Mucosa of descending colon (tissue), 3 donors: ENCODE data around the gene OBSCN. TPM values are rescaled to one million over a fixed set of nuclear protein-coding genes. Genes with fewer than 3 reads are reported as not detected.
A peak's percentile ranks its signal among the peaks of the same experiment; 100 is the strongest.

Experiments
- ATAC-seq: fragments of 200-7000 bp; cut with Tn5 transposase; one replicate; pipeline ENCODE4 v1.9.1; 2020; ENCODE audit warnings: mild to moderate bottlenecking, moderate library complexity
- DNase-seq, 3 donors: peaks; one replicate each; pipeline ENCODE4 v3.0.0-alpha.2; 2020
- H3K36me3 ChIP-seq: fragments of 200-600 bp; one replicate; pipeline ENCODE4 v1.8.0; 2021; ENCODE audit warnings: low read depth, mild to moderate bottlenecking
- H3K4me1 ChIP-seq: fragments of 200-600 bp; one replicate; pipeline ENCODE4 v1.8.0; 2021; ENCODE audit warnings: low read depth, mild to moderate bottlenecking
- H3K4me3 ChIP-seq: fragments of 200-600 bp; one replicate; pipeline ENCODE4 v1.8.0; 2021; ENCODE audit warnings: mild to moderate bottlenecking
- H3K9me3 ChIP-seq: fragments of 200-600 bp; one replicate; pipeline ENCODE4 v1.8.0; 2021; ENCODE audit warnings: mild to moderate bottlenecking
- intact Hi-C, 2 donors: fragments of 100-400 bp; cut with DNase I in 1 of 2; cut with micrococcal nuclease in 1 of 2; formaldehyde crosslinking; loops; one replicate each; pipeline versions ENCODE4 v1.11.0 to v1.11.1; 2022; cut with DNase I, micrococcal nuclease
- total RNA-seq, 3 donors: library from RNA; stranded (reverse); fragmentation: NEBNext Ultra II Directional in 2 of 3; extraction: Animal tissue kit (Norgen Biotek cat#: 25700) in 2 of 3; gene quantifications; one replicate each; pipeline versions ENCODE4 v1.2.1 to v1.2.4, GENCODE V29; 2021 to 2023
- TF ChIP-seq, protein P1 (sequence below): fragments of 200-600 bp; IDR thresholded peaks from one replicate; pipeline ENCODE4 v1.8.0; 2022; ENCODE audit warnings: antibody characterized with exemption, mild to moderate bottlenecking
- donor health status: DM: no; HTN: no; CAD: no; lungs with moderate emphysema.
- donor health status: DM: no; HTN: no; CAD: no.
- donor health status: DM: no; HTN: yes; CAD: no.

OBSCN gene
- total RNA-seq, 3 donors from 2014 or later, result 4.2 to 30.9 (median 7.5) TPM

DNA sequence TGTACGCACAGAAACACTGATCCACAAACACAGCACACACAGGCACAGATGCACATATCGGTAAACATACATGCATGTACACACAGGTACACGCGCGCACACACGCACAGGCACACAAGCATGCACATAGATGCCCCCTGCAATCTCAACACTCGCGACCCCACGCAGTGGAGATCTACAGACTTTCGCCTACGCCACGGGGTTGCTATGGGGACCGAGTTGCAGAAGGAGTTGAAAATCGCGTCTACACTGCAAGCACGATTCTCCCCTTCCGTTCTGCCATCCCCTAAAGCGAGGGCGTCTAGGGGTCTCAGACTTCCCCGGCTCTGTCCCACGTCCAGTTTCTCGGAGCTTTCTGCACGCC, 208.0 kb downstream of the OBSCN start:
- intact Hi-C loops, result no loop called here
- Histone ChIP-seq H3K9me3 (no peaks in the 10 kb centered on the region), H3K4me1 (peaks cover 9% of the 10 kb centered on the region), H3K4me3 (no peak overlapping the region), H3K36me3 (no peaks in the 10 kb centered on the region)
- ATAC-seq, result no peak
- TF ChIP-seq, protein P1, sequence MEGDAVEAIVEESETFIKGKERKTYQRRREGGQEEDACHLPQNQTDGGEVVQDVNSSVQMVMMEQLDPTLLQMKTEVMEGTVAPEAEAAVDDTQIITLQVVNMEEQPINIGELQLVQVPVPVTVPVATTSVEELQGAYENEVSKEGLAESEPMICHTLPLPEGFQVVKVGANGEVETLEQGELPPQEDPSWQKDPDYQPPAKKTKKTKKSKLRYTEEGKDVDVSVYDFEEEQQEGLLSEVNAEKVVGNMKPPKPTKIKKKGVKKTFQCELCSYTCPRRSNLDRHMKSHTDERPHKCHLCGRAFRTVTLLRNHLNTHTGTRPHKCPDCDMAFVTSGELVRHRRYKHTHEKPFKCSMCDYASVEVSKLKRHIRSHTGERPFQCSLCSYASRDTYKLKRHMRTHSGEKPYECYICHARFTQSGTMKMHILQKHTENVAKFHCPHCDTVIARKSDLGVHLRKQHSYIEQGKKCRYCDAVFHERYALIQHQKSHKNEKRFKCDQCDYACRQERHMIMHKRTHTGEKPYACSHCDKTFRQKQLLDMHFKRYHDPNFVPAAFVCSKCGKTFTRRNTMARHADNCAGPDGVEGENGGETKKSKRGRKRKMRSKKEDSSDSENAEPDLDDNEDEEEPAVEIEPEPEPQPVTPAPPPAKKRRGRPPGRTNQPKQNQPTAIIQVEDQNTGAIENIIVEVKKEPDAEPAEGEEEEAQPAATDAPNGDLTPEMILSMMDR, result no peak
- no peak for DNase-seq

DNA sequence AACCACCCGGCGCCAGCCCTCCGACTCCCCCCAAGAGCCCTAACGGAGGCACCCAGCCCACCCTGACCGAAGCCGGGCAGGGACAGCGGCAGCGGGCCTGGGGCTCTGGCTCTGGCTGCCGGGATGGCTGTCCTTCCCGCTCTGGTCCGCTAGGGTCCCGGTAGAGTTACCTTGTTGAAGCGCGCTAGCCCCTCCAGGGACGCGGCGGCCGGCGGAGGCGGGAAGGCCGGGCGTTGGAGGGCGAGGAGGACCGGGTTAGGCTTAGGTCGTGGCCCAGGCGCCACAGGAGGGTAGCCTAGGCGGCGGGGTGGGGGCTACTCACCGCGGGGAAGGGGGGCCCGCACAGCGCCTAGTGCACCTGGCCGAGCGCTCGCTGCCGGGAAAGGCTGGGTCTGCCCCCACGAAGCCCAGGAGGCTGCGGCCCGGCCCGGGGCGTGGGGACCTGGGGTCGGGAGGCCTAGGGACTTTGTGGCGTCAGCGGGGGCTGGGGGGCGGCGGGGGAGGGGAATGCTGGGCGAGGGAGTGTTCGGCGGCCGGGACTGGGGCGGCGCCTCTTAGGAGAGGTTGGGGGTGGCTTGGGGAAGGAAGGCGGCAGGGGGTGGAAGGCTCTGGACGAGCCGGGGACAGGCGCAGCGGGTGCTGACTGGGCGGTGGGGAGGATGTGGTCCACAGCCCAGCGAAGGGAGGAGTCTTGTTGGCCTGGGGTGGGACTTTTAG, 208.5 kb downstream of the OBSCN start, which contains the start of gene TRIM17:
Gene TRIM17, minus strand, starts transcription at position 645 of the 717 bp plus-strand sequence. CDS start 1,789 bp downstream, outside the sequence.
- ATAC-seq (peak; percentile 65), DNase-seq (no peak)
- Histone ChIP-seq H3K4me3 (no peak within 1 kb of the TSS), H3K4me1 (peaks cover 9% of the 10 kb centered on the region), H3K9me3 (no peaks in the 10 kb centered on the region), H3K36me3 (no peaks in the 10 kb centered on the region)
- TF ChIP-seq, protein P1, result no peak
- intact Hi-C loops, result no loop called here

DNA sequence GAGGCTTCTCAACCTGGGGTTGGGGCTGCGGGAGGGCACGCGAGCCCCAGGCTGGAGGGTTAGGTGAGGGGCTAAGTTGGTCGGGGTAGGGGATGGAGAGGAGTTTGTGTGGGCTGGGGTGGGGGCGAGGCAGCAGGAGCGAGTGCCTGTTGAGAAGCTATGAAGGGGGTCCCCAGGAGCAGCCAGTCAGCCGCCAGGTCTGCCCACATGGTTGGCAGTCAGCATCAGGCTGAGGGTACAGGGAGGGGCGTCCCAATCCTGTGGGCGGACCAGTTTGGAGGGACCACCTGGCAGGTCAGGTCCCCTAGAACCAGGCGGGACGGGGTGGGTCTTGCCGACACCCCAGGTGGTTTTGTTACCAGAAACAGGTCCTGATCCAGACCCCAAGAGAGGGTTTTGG, 209.2 kb downstream of the OBSCN start:
- H3K9me3 ChIP-seq, result no peaks in the 10 kb centered on the region
- TF ChIP-seq, protein P1, result no peak
- no peaks in the 10 kb centered on the region for H3K36me3 ChIP-seq
- intact Hi-C loops, result no loop called here
- DNase-seq (no peak), ATAC-seq (no peak)
- H3K4me1 ChIP-seq, result peaks cover 9% of the 10 kb centered on the region
- no peak overlapping the region for H3K4me3 ChIP-seq

DNA sequence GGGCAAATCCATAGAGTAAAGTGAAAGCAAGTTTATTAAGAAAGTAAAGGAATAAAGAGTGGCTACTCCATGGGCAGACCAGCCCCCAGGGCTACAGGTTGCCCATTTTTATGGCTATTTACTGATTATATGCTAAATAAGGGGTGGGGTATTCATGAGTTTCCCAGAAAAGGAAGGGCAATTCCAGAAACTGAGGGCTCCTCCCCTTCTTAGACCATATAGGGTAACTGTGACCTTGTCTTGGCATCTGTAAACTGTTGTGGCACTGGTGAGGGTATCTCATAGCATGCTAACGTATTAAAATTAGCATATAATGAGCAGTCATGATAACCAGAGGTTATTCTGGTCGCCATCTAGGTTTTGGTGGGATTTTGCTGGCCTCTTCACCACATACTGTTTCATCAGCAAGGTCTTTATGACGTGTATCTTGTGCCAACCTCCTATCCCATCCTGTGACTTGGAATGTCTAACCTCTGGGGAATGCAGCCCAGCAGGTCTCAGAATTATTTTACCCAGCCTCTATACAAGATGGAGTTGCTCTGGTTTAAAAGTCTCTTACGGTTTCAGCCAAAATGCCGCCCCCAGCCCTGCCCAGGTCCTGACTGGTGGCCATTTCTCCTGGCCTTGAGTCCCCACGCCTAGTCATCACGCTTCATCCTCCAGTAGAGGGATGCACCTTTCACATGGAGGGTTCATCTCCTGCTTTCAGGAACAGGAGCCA, 209.8 kb downstream of the OBSCN start:
- Histone ChIP-seq H3K4me3 (no peak overlapping the region), H3K36me3 (no peaks in the 10 kb centered on the region), H3K9me3 (no peaks in the 10 kb centered on the region), H3K4me1 (peaks cover 9% of the 10 kb centered on the region)
- intact Hi-C loops, result no loop called here
- DNase-seq (no peak), ATAC-seq (no peak)
- TF ChIP-seq, protein P1, result no peak

DNA sequence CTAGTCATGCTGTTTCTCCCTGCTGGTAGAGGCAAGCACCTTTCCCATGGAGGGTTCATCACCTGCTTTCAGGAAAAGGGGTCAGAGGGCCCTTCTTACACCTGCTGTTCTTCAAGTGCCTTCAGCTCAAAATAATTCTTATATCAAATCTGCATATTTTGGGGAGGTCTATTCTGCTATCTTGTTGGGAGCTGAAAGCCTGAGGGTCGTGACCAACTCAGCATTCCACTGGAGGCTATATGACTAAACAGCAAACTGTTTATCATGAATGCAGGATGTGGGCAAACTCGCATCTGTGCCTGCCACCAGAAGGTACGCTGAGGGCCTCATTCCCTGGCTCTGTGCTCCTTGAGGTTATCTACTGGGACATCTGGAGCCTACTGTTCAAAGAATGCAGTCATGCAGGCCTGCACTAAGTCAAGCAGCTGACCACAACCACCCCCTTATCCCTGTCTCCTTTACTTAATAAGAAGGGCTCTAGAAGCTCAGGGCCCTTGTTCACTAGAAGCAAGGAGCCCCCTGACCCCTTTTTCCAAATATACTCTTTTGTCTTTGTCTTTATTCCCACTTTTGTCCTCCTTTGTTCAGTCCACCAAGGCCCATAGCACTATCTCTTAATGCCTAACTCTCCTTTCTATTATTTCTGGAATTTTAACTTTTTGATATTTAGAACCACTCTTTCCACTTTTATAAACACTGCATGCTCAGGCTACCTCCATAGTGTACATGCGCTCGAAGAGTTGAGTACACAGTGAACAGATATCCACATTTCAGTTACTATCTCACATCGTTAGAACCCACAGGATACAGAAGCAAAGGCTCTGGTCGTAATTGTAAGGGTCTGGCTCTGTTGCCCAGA, 213.4 kb downstream of the OBSCN start:
- TF ChIP-seq, protein P1, result no peak
- no peak overlapping the region for H3K4me3 ChIP-seq
- DNase-seq, result no peak
- intact Hi-C loops, result no loop called here
- ATAC-seq, result no peak
- no peaks in the 10 kb centered on the region for H3K36me3 ChIP-seq
- no peaks in the 10 kb centered on the region for H3K9me3 ChIP-seq
- peaks cover 3% of the 10 kb centered on the region for H3K4me1 ChIP-seq
